ENCODE data around the gene DUSP2. TPM values are rescaled to one million over a fixed set of nuclear protein-coding genes. Genes with fewer than 3 reads are reported as not detected.
A peak's percentile ranks its signal among the peaks of the same experiment; 100 is the strongest.

The DUSP2 gene
- 100 to 1,000 TPM in 1 of 4 donors, 10 to 100 TPM in 3; 26.0 to 124 (median 74.1) TPM for total RNA-seq

GRCh38 chr2:96145036-96145847 lies at the start of gene DUSP2:
TSS of gene DUSP2 (minus strand) at chr2:96145440. CDS start at chr2:96145354, 86 bp downstream.
- H3K4me3 ChIP-seq: peak within 1 kb of the TSS; percentile 69
- H3K4me1 ChIP-seq: peaks cover 54% of the 10 kb centered on the region
- WGBS: 4% methylated on average over 52 of the region's 94 CpGs
- H3K27me3 ChIP-seq: no peaks in the 10 kb centered on the region
- DNase-seq (ENCODE audit: low spot score in 2 of 2): peak; percentile 80 to 83
- H3K27ac ChIP-seq: peak within 1 kb of the TSS; percentile 72
- H3K36me3 ChIP-seq: no peaks in the 10 kb centered on the region
- no peaks in the 10 kb centered on the region for H3K9me3 ChIP-seq
- TF ChIP-seq POLR2A (IDR thresholded peaks at IDR 0.05): peak in 1 of 2 donors; percentile 84
- no peak for TF ChIP-seq CTCF (IDR thresholded peaks at IDR 0.05)
- no peak for TF ChIP-seq EP300 (IDR thresholded peaks at IDR 0.05)
- peak in 1 of 3 donors; percentile 67 for TF ChIP-seq POLR2AphosphoS5 (IDR thresholded peaks at IDR 0.05)

DNA sequence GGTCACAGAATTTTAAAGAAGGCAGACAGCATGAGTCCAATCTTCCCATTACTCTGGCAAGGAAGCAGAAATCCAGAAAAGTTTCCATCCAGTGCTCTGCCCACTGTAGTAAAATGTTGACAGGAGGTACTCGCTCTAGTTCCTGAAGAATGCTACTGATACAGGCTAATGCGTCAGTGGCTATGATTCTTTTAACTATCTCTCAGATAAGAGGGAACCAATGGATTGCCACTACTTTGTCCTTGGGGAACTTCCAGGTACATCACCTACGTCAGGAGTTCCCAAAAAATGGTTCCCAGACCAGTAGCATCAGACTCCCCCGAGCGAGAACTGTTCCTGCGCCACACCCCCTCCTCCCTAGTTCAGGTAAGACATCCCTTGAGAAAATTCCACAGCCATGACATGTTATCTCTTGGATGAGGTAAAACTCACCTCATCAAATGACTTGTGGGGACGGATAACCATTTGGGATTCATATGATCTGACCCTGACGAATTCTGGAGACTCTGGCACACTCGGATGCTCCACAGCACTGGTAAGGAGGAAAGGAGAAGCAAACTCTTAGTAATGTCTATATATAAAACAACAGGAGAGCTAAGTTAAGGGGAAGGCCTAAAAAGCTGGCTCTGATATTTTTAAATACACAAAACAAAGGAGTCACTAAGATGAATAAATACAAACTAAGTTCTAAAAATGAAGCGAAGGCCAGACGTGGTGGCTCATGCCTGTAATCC lies 46.9 kb upstream of the DUSP2 start:
- 92% methylated on average over 11 of the region's 11 CpGs for WGBS
- Histone ChIP-seq H3K27me3 (no peaks in the 10 kb centered on the region), H3K27ac (no peak overlapping the region), H3K36me3 (peaks cover 77% of the 10 kb centered on the region), H3K4me1 (peaks cover 4% of the 10 kb centered on the region), H3K4me3 (no peak overlapping the region), H3K9me3 (no peaks in the 10 kb centered on the region)
- TF ChIP-seq POLR2AphosphoS5 (IDR thresholded peaks at IDR 0.05): no peak
- TF ChIP-seq POLR2A (IDR thresholded peaks at IDR 0.05): no peak
- no peak for TF ChIP-seq CTCF (IDR thresholded peaks at IDR 0.05)
- no peak for TF ChIP-seq EP300 (IDR thresholded peaks at IDR 0.05)
- DNase-seq (ENCODE audit: low spot score in 2 of 2): no peak

DNA sequence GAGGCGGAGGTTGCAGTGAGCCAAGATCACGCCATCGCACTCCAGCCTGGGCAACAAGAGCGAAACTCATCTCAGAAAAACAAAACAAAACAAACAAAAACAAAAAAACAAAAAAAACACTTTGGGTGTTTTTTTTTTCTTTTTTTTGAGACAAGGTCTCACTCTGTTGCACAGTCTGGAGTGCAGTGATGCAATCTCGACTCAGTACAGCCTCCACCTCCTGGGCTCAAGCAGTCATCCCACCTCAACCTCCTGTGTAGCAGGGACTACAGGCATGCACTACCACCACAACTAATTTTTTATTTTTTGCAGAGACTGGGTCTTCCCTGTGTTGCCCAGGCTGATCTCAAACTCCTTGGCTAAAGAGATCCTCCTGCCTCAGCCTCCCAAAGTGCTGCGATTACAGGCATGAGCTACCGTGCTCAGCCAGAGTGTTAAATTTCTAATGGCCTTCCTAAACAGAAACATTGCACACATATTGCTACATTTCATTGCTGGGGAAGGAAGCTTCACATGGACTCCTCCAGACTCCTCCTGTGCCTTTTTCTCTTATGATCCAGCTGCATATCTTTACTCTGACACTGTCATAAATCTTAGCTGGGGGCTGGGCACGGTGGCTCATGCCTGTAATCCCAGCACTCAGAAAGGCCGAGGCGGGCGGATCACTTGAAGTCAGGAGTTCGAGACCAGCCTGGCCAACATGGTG lies 43.7 kb upstream of the DUSP2 start:
- no peak for DNase-seq (ENCODE audit: low spot score in 2 of 2)
- WGBS: 85% methylated on average over 12 of the region's 12 CpGs
- Histone ChIP-seq H3K27ac (no peak overlapping the region), H3K9me3 (no peaks in the 10 kb centered on the region), H3K27me3 (no peaks in the 10 kb centered on the region), H3K36me3 (peaks cover 93% of the 10 kb centered on the region), H3K4me3 (no peak overlapping the region), H3K4me1 (no peaks in the 10 kb centered on the region)
- TF ChIP-seq POLR2AphosphoS5 (IDR thresholded peaks at IDR 0.05) (no peak), EP300 (IDR thresholded peaks at IDR 0.05) (no peak), CTCF (IDR thresholded peaks at IDR 0.05) (no peak), POLR2A (IDR thresholded peaks at IDR 0.05) (no peak)

GRCh38 chr2:96186562-96186961 lies 41.3 kb upstream of the DUSP2 start:
- no peak overlapping the region for H3K4me3 ChIP-seq
- TF ChIP-seq POLR2A (IDR thresholded peaks at IDR 0.05) (no peak), CTCF (IDR thresholded peaks at IDR 0.05) (no peak), EP300 (IDR thresholded peaks at IDR 0.05) (no peak), POLR2AphosphoS5 (IDR thresholded peaks at IDR 0.05) (no peak)
- 87% methylated on average over 5 of the region's 5 CpGs for WGBS
- no peak overlapping the region for H3K27ac ChIP-seq
- DNase-seq (ENCODE audit: low spot score in 2 of 2): no peak
- H3K4me1 ChIP-seq: no peaks in the 10 kb centered on the region
- H3K9me3 ChIP-seq: no peaks in the 10 kb centered on the region
- peaks cover 74% of the 10 kb centered on the region for H3K36me3 ChIP-seq
- no peaks in the 10 kb centered on the region for H3K27me3 ChIP-seq
